ENCODE results near the gene LIN7A. TPM values are rescaled to one million over a fixed set of nuclear protein-coding genes. Genes with fewer than 3 reads are reported as not detected.

LIN7A gene
- total RNA-seq, 1 experiment from 2014 or later: not detected

DNA sequence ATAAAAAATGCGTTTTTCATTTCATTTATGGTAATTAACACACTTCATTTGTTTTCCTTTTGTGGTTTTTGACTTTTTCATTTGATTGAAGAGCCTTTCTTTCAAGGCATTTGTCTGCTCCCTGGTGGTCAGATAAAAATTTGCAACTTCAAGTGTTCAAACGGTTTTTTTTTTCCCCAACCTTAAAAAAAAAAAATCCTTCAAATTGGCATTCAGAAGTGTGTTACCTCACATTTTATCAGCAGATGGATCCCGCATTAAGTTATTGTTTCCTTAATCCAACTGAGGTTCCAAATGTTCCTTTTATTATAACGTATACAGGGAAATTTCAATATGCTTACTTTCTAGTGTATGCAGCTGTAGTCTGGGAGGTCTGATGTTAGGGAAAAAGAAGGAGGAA lies 173.9 kb downstream of the LIN7A start:
- Histone ChIP-seq H3K4me1 (ENCODE audit: control insufficient read depth, insufficient read depth, low read length) (no peaks in the 10 kb centered on the region), H3K36me3 (ENCODE audit: control insufficient read depth, insufficient read depth, low read length) (no peaks in the 10 kb centered on the region), H3K9me3 (ENCODE audit: control insufficient read depth, insufficient read depth, low read depth, low read length) (no peaks in the 10 kb centered on the region), H3K27ac (ENCODE audit: low read length) (no peak overlapping the region), H3K4me3 (ENCODE audit: low read depth in 2 of 2, low read length in 2 of 2) (no peak overlapping the region), H3K27me3 (ENCODE audit: control insufficient read depth, insufficient read depth, low read length) (no peaks in the 10 kb centered on the region)
- CTCF ChIA-PET: no interaction called here
- no peak for ATAC-seq
- intact Hi-C loops (cut with micrococcal nuclease; ENCODE audit: unreplicated experiment) (loop anchor here (2.0 to 5.0 kb wide), 2 partner anchors 292 to 351 kb away; no protein-coding TSS in a partner anchor), in situ Hi-C loops (cut with HindIII; ENCODE audit: low pct_unique_long_range_greater_than_20kb, low sequenced_read_pairs) (no loop called here)
- peak; percentile 5 for DNase-seq (ENCODE audit: low read depth, low spot score)
- POLR2A ChIA-PET: no interaction called here
- BruUV-seq (replicated peaks): no TSS peak
- TF ChIP-seq POLR2AphosphoS5 (IDR thresholded peaks at IDR 0.05; ENCODE audit: low read depth, low read length) (no peak), SIN3A (IDR thresholded peaks at IDR 0.05; ENCODE audit: borderline replicate concordance, insufficient read depth, low read depth, low read length) (no peak), TCF7L2 (IDR thresholded peaks at IDR 0.05; ENCODE audit: low read depth, low read length) (no peak)
- TF ChIP-seq, protein P1, sequence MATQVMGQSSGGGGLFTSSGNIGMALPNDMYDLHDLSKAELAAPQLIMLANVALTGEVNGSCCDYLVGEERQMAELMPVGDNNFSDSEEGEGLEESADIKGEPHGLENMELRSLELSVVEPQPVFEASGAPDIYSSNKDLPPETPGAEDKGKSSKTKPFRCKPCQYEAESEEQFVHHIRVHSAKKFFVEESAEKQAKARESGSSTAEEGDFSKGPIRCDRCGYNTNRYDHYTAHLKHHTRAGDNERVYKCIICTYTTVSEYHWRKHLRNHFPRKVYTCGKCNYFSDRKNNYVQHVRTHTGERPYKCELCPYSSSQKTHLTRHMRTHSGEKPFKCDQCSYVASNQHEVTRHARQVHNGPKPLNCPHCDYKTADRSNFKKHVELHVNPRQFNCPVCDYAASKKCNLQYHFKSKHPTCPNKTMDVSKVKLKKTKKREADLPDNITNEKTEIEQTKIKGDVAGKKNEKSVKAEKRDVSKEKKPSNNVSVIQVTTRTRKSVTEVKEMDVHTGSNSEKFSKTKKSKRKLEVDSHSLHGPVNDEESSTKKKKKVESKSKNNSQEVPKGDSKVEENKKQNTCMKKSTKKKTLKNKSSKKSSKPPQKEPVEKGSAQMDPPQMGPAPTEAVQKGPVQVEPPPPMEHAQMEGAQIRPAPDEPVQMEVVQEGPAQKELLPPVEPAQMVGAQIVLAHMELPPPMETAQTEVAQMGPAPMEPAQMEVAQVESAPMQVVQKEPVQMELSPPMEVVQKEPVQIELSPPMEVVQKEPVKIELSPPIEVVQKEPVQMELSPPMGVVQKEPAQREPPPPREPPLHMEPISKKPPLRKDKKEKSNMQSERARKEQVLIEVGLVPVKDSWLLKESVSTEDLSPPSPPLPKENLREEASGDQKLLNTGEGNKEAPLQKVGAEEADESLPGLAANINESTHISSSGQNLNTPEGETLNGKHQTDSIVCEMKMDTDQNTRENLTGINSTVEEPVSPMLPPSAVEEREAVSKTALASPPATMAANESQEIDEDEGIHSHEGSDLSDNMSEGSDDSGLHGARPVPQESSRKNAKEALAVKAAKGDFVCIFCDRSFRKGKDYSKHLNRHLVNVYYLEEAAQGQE (IDR thresholded peaks at IDR 0.05; ENCODE audit: insufficient read depth in 1 of 2, low read depth in 2 of 2, low read length in 1 of 2): no peak
- TF ChIP-seq, protein P2, sequence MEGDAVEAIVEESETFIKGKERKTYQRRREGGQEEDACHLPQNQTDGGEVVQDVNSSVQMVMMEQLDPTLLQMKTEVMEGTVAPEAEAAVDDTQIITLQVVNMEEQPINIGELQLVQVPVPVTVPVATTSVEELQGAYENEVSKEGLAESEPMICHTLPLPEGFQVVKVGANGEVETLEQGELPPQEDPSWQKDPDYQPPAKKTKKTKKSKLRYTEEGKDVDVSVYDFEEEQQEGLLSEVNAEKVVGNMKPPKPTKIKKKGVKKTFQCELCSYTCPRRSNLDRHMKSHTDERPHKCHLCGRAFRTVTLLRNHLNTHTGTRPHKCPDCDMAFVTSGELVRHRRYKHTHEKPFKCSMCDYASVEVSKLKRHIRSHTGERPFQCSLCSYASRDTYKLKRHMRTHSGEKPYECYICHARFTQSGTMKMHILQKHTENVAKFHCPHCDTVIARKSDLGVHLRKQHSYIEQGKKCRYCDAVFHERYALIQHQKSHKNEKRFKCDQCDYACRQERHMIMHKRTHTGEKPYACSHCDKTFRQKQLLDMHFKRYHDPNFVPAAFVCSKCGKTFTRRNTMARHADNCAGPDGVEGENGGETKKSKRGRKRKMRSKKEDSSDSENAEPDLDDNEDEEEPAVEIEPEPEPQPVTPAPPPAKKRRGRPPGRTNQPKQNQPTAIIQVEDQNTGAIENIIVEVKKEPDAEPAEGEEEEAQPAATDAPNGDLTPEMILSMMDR (IDR thresholded peaks at IDR 0.05): peak; percentile 58; the same call in 1 of the 2 replicates

DNA sequence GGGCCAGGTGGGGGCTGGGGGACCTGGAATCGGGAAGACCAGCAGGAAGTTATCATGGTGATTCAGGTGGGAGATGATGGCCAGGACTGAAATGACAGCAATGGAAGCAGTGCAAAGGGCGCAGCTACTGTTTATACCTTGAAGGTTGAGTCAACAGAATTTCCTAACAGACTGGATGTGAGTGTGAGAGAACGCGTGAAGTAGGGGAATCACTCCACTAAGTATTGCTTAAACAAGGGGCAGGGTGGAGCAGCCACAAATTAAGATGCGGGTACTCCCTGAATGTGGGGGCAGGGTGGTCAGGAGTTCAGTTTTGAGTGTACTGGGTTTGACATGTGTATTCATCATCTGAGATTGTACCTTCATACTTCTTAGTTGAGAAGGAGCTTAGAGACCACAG lies 175.9 kb downstream of the LIN7A start:
- H3K27me3 ChIP-seq (ENCODE audit: control insufficient read depth, insufficient read depth, low read length): no peaks in the 10 kb centered on the region
- no peaks in the 10 kb centered on the region for H3K4me1 ChIP-seq (ENCODE audit: control insufficient read depth, insufficient read depth, low read length)

More for the DNA sequence above, 175.9 kb downstream of the LIN7A start:
- POLR2A ChIA-PET: no interaction called here
- TF ChIP-seq, protein P1 (IDR thresholded peaks at IDR 0.05; ENCODE audit: insufficient read depth in 1 of 2, low read depth in 2 of 2, low read length in 1 of 2): no peak
- TF ChIP-seq SIN3A (IDR thresholded peaks at IDR 0.05; ENCODE audit: borderline replicate concordance, insufficient read depth, low read depth, low read length): no peak
- TF ChIP-seq POLR2AphosphoS5 (IDR thresholded peaks at IDR 0.05; ENCODE audit: low read depth, low read length): no peak
- TF ChIP-seq, protein P2 (IDR thresholded peaks at IDR 0.05): no peak
- no peak for TF ChIP-seq TCF7L2 (IDR thresholded peaks at IDR 0.05; ENCODE audit: low read depth, low read length)
- intact Hi-C loops (cut with micrococcal nuclease; ENCODE audit: unreplicated experiment): loop anchor here (2.0 to 5.0 kb wide), 2 partner anchors 290 to 349 kb away; no protein-coding TSS in a partner anchor
- no peak overlapping the region for H3K27ac ChIP-seq (ENCODE audit: low read length)
- CTCF ChIA-PET: no interaction called here
- no TSS peak for BruUV-seq (replicated peaks)
- in situ Hi-C loops (cut with HindIII; ENCODE audit: low pct_unique_long_range_greater_than_20kb, low sequenced_read_pairs): no loop called here
- no peak overlapping the region for H3K4me3 ChIP-seq (ENCODE audit: low read depth in 2 of 2, low read length in 2 of 2)
- DNase-seq (ENCODE audit: low read depth, low spot score) (no peak), ATAC-seq (no peak)
- no peaks in the 10 kb centered on the region for H3K36me3 ChIP-seq (ENCODE audit: control insufficient read depth, insufficient read depth, low read length)
- H3K9me3 ChIP-seq (ENCODE audit: control insufficient read depth, insufficient read depth, low read depth, low read length): no peaks in the 10 kb centered on the region

Measured in Panc1 (cell line).